GM20431 (cell line): ENCODE data around the gene TNFAIP8.

Experiments used
- in situ Hi-C: fragments of 300-500 bp; cut with MseI, MboI; formaldehyde crosslinking; loops from one replicate; pipeline ENCODE4 v1.15.0; 2020; ENCODE audit warnings: low sequenced_read_pairs; ENCODE audit not compliant: unreplicated experiment

The TNFAIP8 gene

GRCh38 chr5:119387945-119388618 lies 32.3 kb downstream of the TNFAIP8 start:
- in situ Hi-C loops, result no loop called here

GRCh38 chr5:119388619-119389190 lies 32.9 kb downstream of the TNFAIP8 start:
- in situ Hi-C loops, result no loop called here

GRCh38 chr5:119389288-119390030 lies 33.6 kb downstream of the TNFAIP8 start:
- in situ Hi-C loops, result no loop called here

- in situ Hi-C loops, result no loop called here
Observed at GRCh38 chr5:119390404-119390803, 34.6 kb downstream of the TNFAIP8 start.

- in situ Hi-C loops, result no loop called here
Observed at GRCh38 chr5:119393201-119393691, 37.4 kb downstream of the TNFAIP8 start.

- in situ Hi-C loops, result no loop called here
Observed at GRCh38 chr5:119393746-119394145, 37.9 kb downstream of the TNFAIP8 start.

- in situ Hi-C loops, result no loop called here
Observed at GRCh38 chr5:119395080-119395836, 39.4 kb downstream of the TNFAIP8 start.

GRCh38 chr5:119396030-119396664 lies 40.3 kb downstream of the TNFAIP8 start:
- in situ Hi-C loops, result no loop called here

GRCh38 chr5:119397518-119398380 lies 41.9 kb downstream of the TNFAIP8 start:
- in situ Hi-C loops, result no loop called here

- in situ Hi-C loops, result no loop called here
Observed at GRCh38 chr5:119398727-119399466, 43.1 kb downstream of the TNFAIP8 start.

GRCh38 chr5:119400245-119400644 lies 44.4 kb downstream of the TNFAIP8 start:
- in situ Hi-C loops, result loop anchor here (25.0 kb wide), 2 partner anchors 88 to 388 kb away; no protein-coding TSS in a partner anchor

- in situ Hi-C loops, result loop anchor here (25.0 kb wide), 2 partner anchors 90 to 390 kb away; no protein-coding TSS in a partner anchor
Observed at GRCh38 chr5:119402081-119402480, 46.3 kb downstream of the TNFAIP8 start.

GRCh38 chr5:119402555-119402954 lies 46.7 kb downstream of the TNFAIP8 start:
- in situ Hi-C loops, result loop anchor here (25.0 kb wide), 2 partner anchors 90 to 390 kb away; no protein-coding TSS in a partner anchor

- in situ Hi-C loops, result loop anchor here (25.0 kb wide), 2 partner anchors 92 to 392 kb away; no protein-coding TSS in a partner anchor
Observed at GRCh38 chr5:119404033-119404432, 48.2 kb downstream of the TNFAIP8 start.

GRCh38 chr5:119405419-119405818 lies 49.6 kb downstream of the TNFAIP8 start:
- in situ Hi-C loops, result loop anchor here (25.0 kb wide), 2 partner anchors 93 to 393 kb away; no protein-coding TSS in a partner anchor

GRCh38 chr5:119406551-119407110 lies 50.8 kb downstream of the TNFAIP8 start:
- in situ Hi-C loops, result loop anchor here (25.0 kb wide), 2 partner anchors 94 to 394 kb away; no protein-coding TSS in a partner anchor

GRCh38 chr5:119409235-119409815 lies 53.5 kb downstream of the TNFAIP8 start:
- in situ Hi-C loops, result loop anchor here (25.0 kb wide), 2 partner anchors 97 to 397 kb away; no protein-coding TSS in a partner anchor
